HEK293T (cell line): Measurements from ENCODE around the gene ISCA1.

Experiments
- ARNT ChIP-seq: fragments of 450-650 bp; IDR thresholded peaks from 2 replicates; pipeline ENCODE4 v1.6.1; 2017; ENCODE audit warnings: mild to moderate bottlenecking
- BHLHE40 ChIP-seq: fragments of 450-650 bp; IDR thresholded peaks from 2 replicates; pipeline ENCODE4 v1.6.1; 2016; ENCODE audit warnings: mild to moderate bottlenecking, moderate library complexity, borderline replicate concordance
- CTBP1 ChIP-seq: fragments of 450-650 bp; IDR thresholded peaks from 2 replicates; pipeline ENCODE4 v1.6.1; 2016; ENCODE audit warnings: borderline replicate concordance
- ELF4 ChIP-seq: fragments of 450-650 bp; IDR thresholded peaks from 2 replicates; pipeline ENCODE4 v1.6.1; 2017; ENCODE audit warnings: antibody characterized with exemption
- FOXK2 ChIP-seq: fragments of 450-650 bp; IDR thresholded peaks from 2 replicates; pipeline ENCODE4 v1.6.1; 2016; ENCODE audit warnings: mild to moderate bottlenecking
- FOXM1 ChIP-seq: fragments of 450-650 bp; IDR thresholded peaks from 2 replicates; pipeline ENCODE4 v1.6.1; 2017; ENCODE audit warnings: mild to moderate bottlenecking, borderline replicate concordance
- LEF1 ChIP-seq: fragments of 450-650 bp; IDR thresholded peaks from 2 replicates; pipeline ENCODE4 v1.6.1; 2017; ENCODE audit warnings: mild to moderate bottlenecking, borderline replicate concordance
- SP1 ChIP-seq: fragments of 450-650 bp; IDR thresholded peaks from 2 replicates; pipeline ENCODE4 v1.6.1; 2017

GRCh38 chr9:86303316-86303975 lies 21.1 kb upstream of the ISCA1 start:
- TF ChIP-seq ELF4 (no peak), SP1 (no peak), LEF1 (no peak), CTBP1 (no peak), BHLHE40 (no peak), FOXK2 (no peak), ARNT (no peak), FOXM1 (no peak)
